Testis (tissue), 3 donors: Measurements from ENCODE around the gene JAML. TPM values are rescaled to one million over a fixed set of nuclear protein-coding genes. Genes with fewer than 3 reads are reported as not detected.

Experiments used
- DNase-seq: peaks from one replicate; pipeline ENCODE4 v3.0.0-alpha.2; 2019
- H3K27ac ChIP-seq, 2 donors: fragments of 200-600 bp; sonication (generic); one replicate each; pipeline ENCODE4 v1.5.1; 2019
- H3K27me3 ChIP-seq: fragments of 200-600 bp; sonication (generic); one replicate; pipeline ENCODE4 v1.5.1; 2019
- H3K36me3 ChIP-seq: fragments of 200-600 bp; sonication (generic); one replicate; pipeline ENCODE4 v1.5.1; 2017; ENCODE audit warnings: low read depth; ENCODE audit errors: missing control alignments
- H3K4me1 ChIP-seq: fragments of 200-600 bp; sonication (generic); one replicate; pipeline ENCODE4 v1.5.1; 2019
- H3K4me3 ChIP-seq, 2 donors: fragments of 200-600 bp; sonication (generic); one replicate each; pipeline ENCODE4 v1.5.1; 2017 to 2019
- H3K9me3 ChIP-seq: fragments of 200-600 bp; sonication (generic); one replicate; pipeline ENCODE4 v1.5.1; 2017
- CTCF ChIP-seq, 3 experiments: fragments of 450-650 bp in 2 of 3; fragments of 200-600 bp in 1 of 3; sonication (generic) in 1 of 3; IDR thresholded peaks; one replicate each; pipeline ENCODE4 v1.5.1; 2016 to 2019; ENCODE audit warnings: antibody characterized with exemption in 3 of 3, mild to moderate bottlenecking in 2 of 3, moderate library complexity in 1 of 3
- POLR2A ChIP-seq: fragments of 450-650 bp; IDR thresholded peaks from one replicate; pipeline ENCODE4 v1.6.1; 2017; ENCODE audit warnings: antibody characterized with exemption, mild to moderate bottlenecking, moderate library complexity
- WGBS, 2 donors: methylation state at CpG; one replicate each; pipeline ENCODE4 v1.1.5; 2018; 5-methylcytosine and 5-hydroxymethylcytosine counted together
- intact Hi-C: fragments of 100-400 bp; cut with DNase I; formaldehyde crosslinking; loops from one replicate; pipeline ENCODE4 v1.15.1; 2023; ENCODE audit warnings: low total_unique reads
- polyA plus RNA-seq: library from polyadenylated mRNA; stranded (reverse); fragments of 350-450 nt; fragmentation: Illumina TruSeq; extraction: RNeasy Lipid Tissue Mini Kit (QIAGEN cat#74804); gene quantifications from one replicate; pipeline ENCODE4 v1.2.3, GENCODE V29; 2014; ENCODE audit warnings: low read depth, low replicate concordance; ENCODE audit not compliant: insufficient read depth
- total RNA-seq, 2 donors: library from RNA; depleted of rRNA; stranded (reverse); fragments of >200 nt; gene quantifications; one replicate each; pipeline ENCODE4 v1.2.3, GENCODE V29; 2016

Gene JAML
- total and polyA plus RNA-seq, 3 donors from 2014 or later: 1.9 to 9.7 (median 3.5) TPM

GRCh38 chr11:118153516-118153915, 71.3 kb downstream of the JAML start:
- H3K36me3 ChIP-seq: no peaks in the 10 kb centered on the region
- intact Hi-C loops: no loop called here
- no peaks in the 10 kb centered on the region for H3K27me3 ChIP-seq
- TF ChIP-seq CTCF (IDR thresholded peaks at IDR 0.05) (no peak), POLR2A (no peak)
- WGBS, 2 donors: 34 to 40% methylated on average over 11 to 16 of the region's 16 CpGs
- peak overlapping the region; percentile 39 to 64 for H3K4me3 ChIP-seq
- no peak overlapping the region for H3K27ac ChIP-seq
- peaks cover 13% of the 10 kb centered on the region for H3K4me1 ChIP-seq
- no peaks in the 10 kb centered on the region for H3K9me3 ChIP-seq
- DNase-seq: no peak

GRCh38 chr11:118152552-118153471, 72.0 kb downstream of the JAML start, which contains the start of gene SCN4B:
Gene SCN4B, minus strand, starts transcription at chr11:118152823. Its CDS starts 150 bp downstream, at chr11:118152673.
- peak; percentile 75 for DNase-seq

GRCh38 chr11:118152020-118152551, 72.7 kb downstream of the JAML start:
- Histone ChIP-seq H3K4me1 (peaks cover 13% of the 10 kb centered on the region), H3K9me3 (no peaks in the 10 kb centered on the region), H3K27ac (no peak overlapping the region), H3K27me3 (no peaks in the 10 kb centered on the region), H3K4me3 (peak overlapping the region in 1 of 2 donors; percentile 64), H3K36me3 (no peaks in the 10 kb centered on the region)
- WGBS, 2 donors: 15 to 18% methylated on average over 10 to 16 of the region's 16 CpGs
- no peak for TF ChIP-seq CTCF (IDR thresholded peaks at IDR 0.05)
- no peak for TF ChIP-seq POLR2A
- intact Hi-C loops: no loop called here
- no peak for DNase-seq

More at GRCh38 chr11:118152552-118153471, 72.0 kb downstream of the JAML start, which contains the start of gene SCN4B:
- H3K36me3 ChIP-seq: no peaks in the 10 kb centered on the region
- H3K27ac ChIP-seq: no peak within 1 kb of the TSS
- H3K4me1 ChIP-seq: peaks cover 13% of the 10 kb centered on the region
- 0 to 1% methylated on average over 1 to 72 of the region's 88 CpGs for WGBS, 2 donors
- intact Hi-C loops: no loop called here
- TF ChIP-seq POLR2A: no peak
- TF ChIP-seq CTCF (IDR thresholded peaks at IDR 0.05): no peak
- no peaks in the 10 kb centered on the region for H3K9me3 ChIP-seq
- H3K27me3 ChIP-seq: no peaks in the 10 kb centered on the region
- peak within 1 kb of the TSS; percentile 39 to 64 for H3K4me3 ChIP-seq

- H3K4me3 ChIP-seq: no peak overlapping the region
- H3K27me3 ChIP-seq: no peaks in the 10 kb centered on the region
- H3K27ac ChIP-seq: no peak overlapping the region
- 60 to 64% methylated on average over 5 of the region's 5 CpGs for WGBS, 2 donors
- DNase-seq: no peak
- H3K36me3 ChIP-seq: no peaks in the 10 kb centered on the region
- intact Hi-C loops: no loop called here
- no peaks in the 10 kb centered on the region for H3K9me3 ChIP-seq
- TF ChIP-seq CTCF (IDR thresholded peaks at IDR 0.05): no peak
- TF ChIP-seq POLR2A: no peak
- peaks cover 11% of the 10 kb centered on the region for H3K4me1 ChIP-seq
Measured at GRCh38 chr11:118151431-118151830, 73.4 kb downstream of the JAML start.
